Gastrocnemius medialis (tissue), 4 donors: ENCODE measurements around the gene ATXN1.

ENCODE experiments used
- POLR2A ChIP-seq, 2 donors: fragments of 450-650 bp; IDR thresholded peaks; one replicate each; pipeline ENCODE4 v1.6.1; 2017; ENCODE audit warnings: antibody characterized with exemption in 2 of 2, mild to moderate bottlenecking in 2 of 2, moderate library complexity in 2 of 2
- TF ChIP-seq, protein P1 (sequence below), 5 experiments: fragments of 450-650 bp in 3 of 5; fragments of 200-600 bp in 2 of 5; sonication (generic) in 2 of 5; IDR thresholded peaks in 4 of 5; conservative IDR thresholded peaks in 1 of 5; 1 replicate in 4 of 5; 2 replicates in 1 of 5; pipeline ENCODE4 v1.5.1; 2016 to 2019; ENCODE audit warnings: antibody characterized with exemption in 5 of 5, mild to moderate bottlenecking in 3 of 5, moderate library complexity in 3 of 5

DNA sequence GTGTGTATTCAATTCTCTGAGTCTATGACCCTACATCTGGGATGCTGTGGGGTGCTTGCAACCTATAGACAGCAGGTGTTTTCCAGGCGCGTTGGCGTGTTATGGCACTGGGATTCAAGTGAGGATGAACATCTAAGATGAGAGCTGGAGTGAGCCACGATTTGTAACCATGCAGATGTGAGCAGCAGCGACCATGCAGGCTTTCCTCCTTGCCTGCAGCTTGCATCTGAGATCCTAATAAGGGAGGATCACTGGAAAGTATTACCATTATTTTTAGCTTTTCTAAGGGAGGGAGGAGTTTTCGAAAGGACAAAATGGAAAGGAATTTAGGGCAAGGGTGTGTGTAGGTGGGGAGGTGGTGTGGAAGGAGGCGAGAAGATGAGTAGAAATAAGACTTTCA, 216.7 kb downstream of the ATXN1 start:
- TF ChIP-seq, protein P1, sequence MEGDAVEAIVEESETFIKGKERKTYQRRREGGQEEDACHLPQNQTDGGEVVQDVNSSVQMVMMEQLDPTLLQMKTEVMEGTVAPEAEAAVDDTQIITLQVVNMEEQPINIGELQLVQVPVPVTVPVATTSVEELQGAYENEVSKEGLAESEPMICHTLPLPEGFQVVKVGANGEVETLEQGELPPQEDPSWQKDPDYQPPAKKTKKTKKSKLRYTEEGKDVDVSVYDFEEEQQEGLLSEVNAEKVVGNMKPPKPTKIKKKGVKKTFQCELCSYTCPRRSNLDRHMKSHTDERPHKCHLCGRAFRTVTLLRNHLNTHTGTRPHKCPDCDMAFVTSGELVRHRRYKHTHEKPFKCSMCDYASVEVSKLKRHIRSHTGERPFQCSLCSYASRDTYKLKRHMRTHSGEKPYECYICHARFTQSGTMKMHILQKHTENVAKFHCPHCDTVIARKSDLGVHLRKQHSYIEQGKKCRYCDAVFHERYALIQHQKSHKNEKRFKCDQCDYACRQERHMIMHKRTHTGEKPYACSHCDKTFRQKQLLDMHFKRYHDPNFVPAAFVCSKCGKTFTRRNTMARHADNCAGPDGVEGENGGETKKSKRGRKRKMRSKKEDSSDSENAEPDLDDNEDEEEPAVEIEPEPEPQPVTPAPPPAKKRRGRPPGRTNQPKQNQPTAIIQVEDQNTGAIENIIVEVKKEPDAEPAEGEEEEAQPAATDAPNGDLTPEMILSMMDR (IDR thresholded peaks at IDR 0.05 in 4 of 5, conservative IDR thresholded peaks at IDR 0.05 in 1 of 5): no peak
- TF ChIP-seq POLR2A (IDR thresholded peaks at IDR 0.05): no peak
